Activated T-cell treated with anti-CD3 and anti-CD28 coated beads, Interleukin-2, amount 50 U/mL, for 4 hours (primary cell): Measurements from ENCODE around the gene ZNF337. TPM values are rescaled to one million over a fixed set of nuclear protein-coding genes. Genes with fewer than 3 reads are reported as not detected.
"Not testable (repeated sequence)": the region's sequence is repeated elsewhere in the genome, so short reads cannot be mapped to it uniquely, and the experiment has no call there.

ENCODE experiments used
- ATAC-seq, 2 donors: fragments of 200-7000 bp; cut with Tn5 transposase; one replicate each; pipeline ENCODE4 v1.10.0; 2021
- DNase-seq: peaks from one replicate; pipeline ENCODE4 v3.0.0-alpha.2; 2020
- H3K27me3 Mint-ChIP-seq: one replicate; pipeline ENCODE4 v1.8.0; 2021; ENCODE audit warnings: low read depth, mixed read lengths
- H3K36me3 Mint-ChIP-seq: one replicate; pipeline ENCODE4 v1.8.0; 2022; ENCODE audit warnings: mixed read lengths; ENCODE audit not compliant: insufficient read depth
- H3K4me1 Mint-ChIP-seq: one replicate; pipeline ENCODE4 v1.8.0; 2021; ENCODE audit warnings: low read depth, mixed read lengths
- H3K4me3 Mint-ChIP-seq: one replicate; pipeline ENCODE4 v1.8.0; 2021; ENCODE audit warnings: mild to moderate bottlenecking, moderate library complexity, mixed read lengths
- H3K9me3 Mint-ChIP-seq: one replicate; pipeline ENCODE4 v1.8.0; 2021; ENCODE audit warnings: mixed read lengths
- total RNA-seq, 3 donors: library from RNA; stranded (reverse); gene quantifications; one replicate each; pipeline ENCODE4 v1.2.1, GENCODE V29; 2021

Gene ZNF337
- total RNA-seq, 3 donors from 2014 or later: 7.5 to 7.6 (median 7.6) TPM

DNA sequence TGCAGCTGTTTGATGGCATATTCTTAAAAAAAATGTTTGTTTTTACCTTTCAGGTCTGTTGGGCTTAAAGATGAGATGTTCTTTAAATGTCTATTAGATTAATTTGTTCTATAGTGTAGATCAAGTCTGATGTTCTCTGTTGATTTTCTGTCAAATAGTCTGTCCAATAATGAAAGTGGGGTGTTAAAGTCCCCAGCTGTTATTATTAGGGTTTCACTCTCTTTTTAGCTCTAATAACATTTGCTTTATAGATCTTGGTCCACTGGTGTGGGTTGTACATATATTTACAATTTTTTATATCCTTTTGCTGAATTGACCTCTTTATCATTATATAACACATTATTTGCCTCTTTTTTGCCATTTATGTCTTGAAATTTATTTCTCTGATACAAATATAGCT lies 11.0 kb upstream of the ZNF337 start:
- peaks cover 23% of the 10 kb centered on the region for H3K9me3 Mint-ChIP-seq
- no peak for ATAC-seq
- H3K4me3 Mint-ChIP-seq: no peak overlapping the region
- no peak for DNase-seq
- peaks cover 18% of the 10 kb centered on the region for H3K36me3 Mint-ChIP-seq
- peaks cover 30% of the 10 kb centered on the region for H3K4me1 Mint-ChIP-seq
- H3K27me3 Mint-ChIP-seq: no peaks in the 10 kb centered on the region

DNA sequence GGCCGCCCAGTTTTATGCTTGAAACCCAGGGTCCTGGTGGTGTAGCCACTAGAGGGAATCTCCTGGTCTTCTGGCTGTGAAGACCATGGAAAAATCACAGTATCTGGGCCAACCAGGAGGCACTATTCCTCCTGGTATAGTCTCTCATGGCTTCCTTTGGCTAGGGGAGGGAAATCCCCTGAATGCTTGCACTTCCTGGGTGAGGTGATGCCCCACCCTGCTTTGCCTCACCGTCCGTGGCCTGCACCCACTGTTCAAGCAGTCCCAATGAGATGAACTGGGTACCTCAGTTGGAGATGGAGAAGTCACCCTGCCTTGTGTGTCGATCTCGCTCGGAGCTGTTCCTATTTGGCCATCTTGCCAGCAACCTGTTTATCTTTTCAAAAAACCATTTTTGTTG lies 10.1 kb upstream of the ZNF337 start:
- ATAC-seq (peak; percentile 59 to 77), DNase-seq (peak; percentile 31)
- peaks cover 14% of the 10 kb centered on the region for H3K9me3 Mint-ChIP-seq
- peak overlapping the region; percentile 9 for H3K4me3 Mint-ChIP-seq
- peaks cover 30% of the 10 kb centered on the region for H3K4me1 Mint-ChIP-seq
- no peaks in the 10 kb centered on the region for H3K27me3 Mint-ChIP-seq
- H3K36me3 Mint-ChIP-seq: peaks cover 13% of the 10 kb centered on the region

- DNase-seq (no peak), ATAC-seq (no peak)
- Mint-ChIP-seq H3K4me3 (no peak overlapping the region), H3K27me3 (no peaks in the 10 kb centered on the region), H3K4me1 (peaks cover 30% of the 10 kb centered on the region), H3K36me3 (peaks cover 8% of the 10 kb centered on the region), H3K9me3 (peaks cover 9% of the 10 kb centered on the region)
Measured at GRCh38 chr20:25705830-25706351, 9.2 kb upstream of the ZNF337 start.

GRCh38 chr20:25704303-25704702 lies 7.7 kb upstream of the ZNF337 start:
- DNase-seq, H3K4me3 Mint-ChIP-seq, H3K27me3 Mint-ChIP-seq, ATAC-seq: not testable (repeated sequence)
- Mint-ChIP-seq H3K4me1 (peaks cover 30% of the 10 kb centered on the region), H3K9me3 (peaks cover 17% of the 10 kb centered on the region), H3K36me3 (peaks cover 19% of the 10 kb centered on the region)

GRCh38 chr20:25700835-25701234 lies 4.2 kb upstream of the ZNF337 start:
- Mint-ChIP-seq H3K9me3 (peaks cover 14% of the 10 kb centered on the region), H3K36me3 (peaks cover 13% of the 10 kb centered on the region), H3K4me1 (peaks cover 15% of the 10 kb centered on the region)
- not testable (repeated sequence) for DNase-seq, H3K27me3 Mint-ChIP-seq, ATAC-seq, H3K4me3 Mint-ChIP-seq

DNA sequence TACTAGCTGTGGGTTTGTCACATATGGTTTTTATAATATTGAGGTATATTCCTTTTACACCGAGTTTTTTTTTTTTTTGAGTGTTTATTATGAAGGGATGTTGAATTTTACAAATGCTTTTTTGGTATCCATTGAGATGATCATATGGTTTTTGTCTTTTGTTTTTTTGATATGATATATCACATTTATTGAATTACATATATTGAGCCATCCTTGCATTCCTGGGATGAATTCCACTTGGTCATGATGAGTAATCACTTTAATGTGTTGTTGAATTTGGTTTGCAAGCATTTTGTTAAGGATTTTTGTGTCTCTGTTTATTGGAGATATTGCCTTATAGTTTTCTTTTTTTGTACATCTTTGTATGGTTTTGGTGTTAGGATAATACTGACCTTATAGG lies 3.3 kb upstream of the ZNF337 start:
- ATAC-seq (no peak), DNase-seq (no peak)
- Mint-ChIP-seq H3K27me3 (no peaks in the 10 kb centered on the region), H3K9me3 (peaks cover 14% of the 10 kb centered on the region), H3K4me1 (peaks cover 21% of the 10 kb centered on the region), H3K4me3 (no peak overlapping the region), H3K36me3 (peaks cover 12% of the 10 kb centered on the region)

DNA sequence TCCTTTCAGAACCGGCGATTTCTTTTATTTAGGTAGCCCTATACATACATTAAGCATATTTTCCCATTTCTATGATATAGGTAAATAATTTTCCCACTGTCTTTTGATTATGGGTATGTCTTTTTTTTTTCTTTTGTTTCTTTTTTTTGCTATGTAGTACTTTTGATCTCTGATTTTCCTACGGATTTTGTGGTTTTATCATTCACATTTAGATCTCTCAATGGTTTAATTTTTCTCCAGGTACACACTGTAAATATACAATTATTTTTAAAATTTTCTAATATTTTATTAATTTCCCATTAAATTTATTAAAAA lies 436 bp upstream of the ZNF337 start:
- DNase-seq: no peak
- Mint-ChIP-seq H3K9me3 (peaks cover 14% of the 10 kb centered on the region), H3K27me3 (no peaks in the 10 kb centered on the region), H3K4me3 (peak overlapping the region; percentile 92), H3K4me1 (peaks cover 28% of the 10 kb centered on the region), H3K36me3 (peaks cover 14% of the 10 kb centered on the region)
- ATAC-seq: no peak

GRCh38 chr20:25695532-25696370 lies 902 bp downstream of the ZNF337 start:
- Mint-ChIP-seq H3K27me3 (no peaks in the 10 kb centered on the region), H3K4me3 (peak overlapping the region; percentile 92), H3K36me3 (peaks cover 21% of the 10 kb centered on the region), H3K4me1 (peaks cover 36% of the 10 kb centered on the region), H3K9me3 (peaks cover 12% of the 10 kb centered on the region)
- ATAC-seq: peak in 1 of 2 donors; percentile 0
- no peak for DNase-seq

DNA sequence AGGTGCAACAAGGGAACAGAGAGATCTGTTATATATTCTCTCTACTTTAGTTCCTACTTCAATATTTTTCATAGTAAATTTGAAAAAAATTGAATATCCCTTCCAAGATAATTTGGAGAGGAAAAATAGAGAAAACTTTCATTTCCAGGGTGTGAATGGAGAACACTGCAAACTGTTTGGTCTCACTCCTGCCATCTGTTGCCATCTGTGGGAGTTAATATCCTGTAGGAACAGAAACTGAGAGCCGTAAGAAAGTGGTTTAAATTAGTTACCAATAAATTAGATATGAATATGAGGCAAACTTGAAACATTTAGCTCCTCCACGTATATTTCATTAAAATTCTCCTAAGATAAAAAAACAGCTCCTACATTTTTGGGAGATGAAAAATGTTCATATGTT lies 4.2 kb downstream of the ZNF337 start:
- ATAC-seq (no peak), DNase-seq (no peak)
- H3K9me3 Mint-ChIP-seq: no peaks in the 10 kb centered on the region
- H3K27me3 Mint-ChIP-seq: no peaks in the 10 kb centered on the region
- no peak overlapping the region for H3K4me3 Mint-ChIP-seq
- peaks cover 27% of the 10 kb centered on the region for H3K4me1 Mint-ChIP-seq
- H3K36me3 Mint-ChIP-seq: peaks cover 15% of the 10 kb centered on the region

DNA sequence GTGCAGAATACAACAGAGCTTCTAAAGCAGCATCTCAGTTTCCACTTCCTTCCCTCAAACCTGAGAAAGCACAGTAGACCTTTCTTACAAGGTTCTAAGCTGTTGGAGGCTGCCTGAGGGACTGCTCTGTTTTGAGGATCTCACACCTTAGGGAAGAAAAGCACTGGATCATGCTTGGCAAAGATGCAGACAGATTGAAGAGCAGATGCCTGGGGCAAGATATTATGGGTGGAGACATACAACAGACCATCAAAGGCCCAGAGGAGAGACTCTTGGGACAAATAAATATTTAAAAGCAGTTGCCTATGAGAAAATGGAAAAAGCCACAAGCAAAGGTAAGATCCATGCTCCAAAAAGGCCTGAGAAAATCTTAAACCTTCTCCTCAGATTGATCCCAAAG lies 6.2 kb downstream of the ZNF337 start:
- DNase-seq (no peak), ATAC-seq (no peak)
- Mint-ChIP-seq H3K36me3 (peaks cover 18% of the 10 kb centered on the region), H3K27me3 (no peaks in the 10 kb centered on the region), H3K9me3 (no peaks in the 10 kb centered on the region), H3K4me3 (no peak overlapping the region), H3K4me1 (peaks cover 19% of the 10 kb centered on the region)

DNA sequence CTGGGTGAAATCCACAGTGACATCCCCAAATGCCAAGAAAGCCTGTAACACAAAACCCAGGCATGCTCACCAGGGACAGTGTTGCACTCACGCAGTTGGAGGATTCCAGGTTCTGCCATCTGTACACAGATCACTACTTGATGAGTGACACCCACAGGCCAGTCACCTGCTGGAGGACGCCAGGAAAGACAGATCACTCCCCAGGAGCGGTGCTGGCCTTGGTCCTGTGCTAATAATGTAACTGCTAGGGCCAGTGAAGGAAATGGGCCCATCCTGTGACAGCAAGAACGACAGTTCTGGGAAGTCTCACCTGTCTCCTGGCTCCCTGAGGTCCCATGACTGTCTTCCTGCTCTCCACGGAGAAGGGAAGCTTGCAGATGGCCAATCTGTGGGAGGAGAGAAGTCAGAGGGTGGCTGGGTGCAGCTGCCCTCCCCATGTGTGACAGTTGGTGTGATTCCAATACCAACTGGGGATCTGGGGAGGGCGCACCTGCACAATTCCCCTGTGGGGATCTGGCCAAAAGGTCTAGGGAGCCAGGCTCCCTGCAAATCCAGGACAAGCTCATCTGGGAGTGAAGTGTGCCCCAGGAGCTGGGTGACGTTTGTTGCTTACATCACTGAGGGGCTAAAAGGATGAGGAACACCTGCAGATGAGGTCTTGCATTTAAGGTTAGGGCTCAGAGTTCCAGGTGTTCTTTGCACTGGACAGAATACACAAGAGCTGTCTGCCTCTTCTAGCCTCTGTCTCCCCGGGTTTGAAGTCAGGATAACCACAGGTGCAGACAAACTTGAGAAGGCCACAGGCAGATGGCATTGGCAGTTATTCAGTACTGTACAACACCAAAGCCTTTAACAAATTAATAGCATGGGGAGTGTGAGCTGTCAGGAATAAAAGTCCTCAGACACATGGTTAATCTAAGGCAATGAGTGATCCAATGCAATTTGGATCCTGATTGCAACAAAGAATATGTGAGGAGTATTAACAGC lies 10.3 kb downstream of the ZNF337 start:
- H3K36me3 Mint-ChIP-seq: peaks cover 34% of the 10 kb centered on the region
- no peak overlapping the region for H3K4me3 Mint-ChIP-seq
- no peak for ATAC-seq
- no peaks in the 10 kb centered on the region for H3K9me3 Mint-ChIP-seq
- DNase-seq: no peak
- H3K4me1 Mint-ChIP-seq: peaks cover 10% of the 10 kb centered on the region
- no peaks in the 10 kb centered on the region for H3K27me3 Mint-ChIP-seq

GRCh38 chr20:25685276-25686080 lies 11.2 kb downstream of the ZNF337 start:
- Mint-ChIP-seq H3K4me1 (peaks cover 7% of the 10 kb centered on the region), H3K9me3 (no peaks in the 10 kb centered on the region), H3K4me3 (no peak overlapping the region), H3K36me3 (peaks cover 36% of the 10 kb centered on the region), H3K27me3 (no peaks in the 10 kb centered on the region)
- DNase-seq: no peak
- no peak for ATAC-seq

GRCh38 chr20:25683826-25684225 lies 12.8 kb downstream of the ZNF337 start:
- H3K27me3 Mint-ChIP-seq, H3K4me3 Mint-ChIP-seq, H3K9me3 Mint-ChIP-seq, DNase-seq, ATAC-seq: not testable (repeated sequence)
- H3K4me1 Mint-ChIP-seq: peaks cover 13% of the 10 kb centered on the region
- H3K36me3 Mint-ChIP-seq: peaks cover 42% of the 10 kb centered on the region

DNA sequence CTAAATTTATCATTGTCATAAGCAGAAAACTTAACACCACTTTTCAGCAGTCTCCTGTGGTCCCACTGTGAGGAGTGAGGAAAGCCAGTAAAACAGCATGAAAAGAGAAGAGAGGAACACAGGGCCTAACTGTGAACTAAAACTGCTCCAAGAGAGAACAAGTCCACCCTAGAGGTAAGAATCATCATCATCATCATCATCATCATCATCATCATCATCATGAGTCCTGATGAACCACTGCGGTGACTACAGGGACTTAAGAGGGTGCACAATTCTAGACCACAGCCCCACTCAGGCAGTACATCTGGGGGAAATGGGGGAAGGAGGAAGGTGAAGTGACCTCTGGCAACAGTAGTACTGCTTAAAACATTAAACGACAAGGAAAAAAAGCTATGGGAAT lies 13.6 kb downstream of the ZNF337 start:
- peaks cover 13% of the 10 kb centered on the region for H3K4me1 Mint-ChIP-seq
- no peak overlapping the region for H3K4me3 Mint-ChIP-seq
- H3K27me3 Mint-ChIP-seq: no peaks in the 10 kb centered on the region
- no peaks in the 10 kb centered on the region for H3K9me3 Mint-ChIP-seq
- H3K36me3 Mint-ChIP-seq: peaks cover 50% of the 10 kb centered on the region
- no peak for ATAC-seq
- no peak for DNase-seq
